Adipose tissue (tissue), 3 donors: ENCODE results near the gene PLOD3. TPM values are rescaled to one million over a fixed set of nuclear protein-coding genes. Genes with fewer than 3 reads are reported as not detected.

ENCODE experiments used
- H3K27ac ChIP-seq: one replicate; pipeline ENCODE4 v1.5.1; 2013; ENCODE audit warnings: low read depth, low read length
- WGBS, 3 donors: extraction: QIAGEN DNeasy Blood & Tissue Kit; methylation state at CpG; one replicate each; pipeline ENCODE4 v1.1.7; 2013; 5-methylcytosine and 5-hydroxymethylcytosine counted together
- polyA plus RNA-seq, 3 donors: library from polyadenylated mRNA; stranded (reverse); fragments of 200-250 nt; gene quantifications; one replicate each; pipeline ENCODE4 v1.2.3, GENCODE V29; 2013
- donor health status: healthy with polysubstance abuse.
- donor health status: Bipolar disorder and iron deficiency.
- donor health status: healthy.

The PLOD3 gene
- polyA plus RNA-seq, 3 donors, result 34.0 to 49.1 (median 48.6) TPM

DNA sequence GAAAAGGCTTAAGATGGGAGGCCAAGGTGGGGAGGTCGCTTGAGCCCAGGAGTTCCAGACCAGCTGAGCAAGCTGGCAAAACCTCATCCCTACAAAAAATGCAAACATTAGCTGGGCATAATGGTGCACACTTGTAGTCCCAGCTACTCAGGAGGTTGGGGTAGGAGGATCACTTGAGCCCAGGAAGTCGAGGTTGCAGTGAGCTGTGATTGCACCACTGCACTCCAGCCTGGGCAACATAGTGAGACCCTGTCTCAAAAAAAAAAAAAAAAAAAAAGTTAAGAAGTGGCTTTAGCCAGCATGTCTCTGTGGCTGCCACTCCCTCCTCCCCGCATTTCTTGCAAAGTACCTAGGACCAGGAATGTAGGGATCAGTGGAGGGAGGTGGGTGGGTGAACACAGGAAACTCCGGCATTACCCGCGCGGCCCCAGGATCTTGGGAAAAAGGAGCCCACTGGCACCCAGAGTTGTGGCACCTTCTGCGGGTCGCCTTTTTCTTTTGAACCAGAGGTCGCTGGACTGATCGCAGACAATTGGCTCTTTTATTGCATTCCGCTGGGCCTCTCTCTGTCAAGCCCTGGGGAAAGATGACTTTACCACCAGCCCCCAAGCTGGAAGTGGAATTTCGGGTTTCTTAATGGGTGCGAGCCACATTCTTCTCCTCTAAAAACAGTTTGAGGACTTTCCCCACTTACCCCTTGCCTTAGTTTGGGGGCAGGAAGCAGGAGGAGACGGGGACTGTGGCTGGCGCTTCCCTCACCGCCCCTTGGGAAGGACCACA lies 55.5 kb downstream of the PLOD3 start:
- 82 to 86% (median 83%) methylated on average over 17 of the region's 17 CpGs for WGBS, 3 donors
- no peak overlapping the region for H3K27ac ChIP-seq

GRCh38 chr7:101160910-101161309 lies 56.5 kb downstream of the PLOD3 start:
- no peak overlapping the region for H3K27ac ChIP-seq

GRCh38 chr7:101159696-101160674 lies 57.4 kb downstream of the PLOD3 start:
- 78 to 89% (median 84%) methylated on average over 27 to 31 of the region's 31 CpGs for WGBS, 3 donors

GRCh38 chr7:101156866-101157589 lies 60.4 kb downstream of the PLOD3 start:
- WGBS, 3 donors, result 86 to 90% (median 87%) methylated on average over 14 of the region's 14 CpGs
- H3K27ac ChIP-seq, result no peak overlapping the region

More at GRCh38 chr7:101159696-101160674, 57.4 kb downstream of the PLOD3 start:
- no peak overlapping the region for H3K27ac ChIP-seq

GRCh38 chr7:101156277-101156676 lies 61.1 kb downstream of the PLOD3 start:
- no peak overlapping the region for H3K27ac ChIP-seq
- 79 to 88% (median 86%) methylated on average over 6 of the region's 6 CpGs for WGBS, 3 donors

Other genes with a start within 250 kb of the PLOD3 start
- gene MUC12, start 248.0 kb downstream of the PLOD3 start, polyA plus RNA-seq, result 1 to 10 TPM in 1 of 3 donors, under 1 TPM in 1, not detected in 1; 0.70 to 1.7 TPM
- gene MUC17, start 197.5 kb downstream of the PLOD3 start, polyA plus RNA-seq, result under 1 TPM; under 0.01 TPM
- 10 to 100 TPM in 2 of 3 donors, 1 to 10 TPM in 1; 6.7 to 23.1 (median 10.2) TPM for gene TRIM56, start 132.1 kb downstream of the PLOD3 start, polyA plus RNA-seq
- gene SERPINE1, start 90.5 kb downstream of the PLOD3 start, polyA plus RNA-seq, result 100 to 1,000 TPM in 1 of 3 donors, 10 to 100 TPM in 2; 17.2 to 110 (median 29.5) TPM
- 10 to 100 TPM; 25.2 to 42.6 (median 32.5) TPM for gene AP1S1, start 63.1 kb downstream of the PLOD3 start, polyA plus RNA-seq
- 1 to 10 TPM in 1 of 3 donors, under 1 TPM in 1, not detected in 1; 0.22 to 8.6 TPM for gene VGF, start 52.0 kb downstream of the PLOD3 start, polyA plus RNA-seq
- under 1 TPM in 1 of 3 donors, not detected in 2; 0.35 TPM for gene NAT16, start 37.3 kb downstream of the PLOD3 start, polyA plus RNA-seq
- gene MOGAT3, start 16.5 kb downstream of the PLOD3 start, polyA plus RNA-seq, result not detected
- 100 to 1,000 TPM in 2 of 3 donors, 10 to 100 TPM in 1; 51.5 to 140 (median 100) TPM for gene ZNHIT1, start 584 bp upstream of the PLOD3 start, polyA plus RNA-seq
- 10 to 100 TPM in 2 of 3 donors, 1 to 10 TPM in 1; 6.1 to 29.1 (median 22.9) TPM for gene CLDN15, start 20.2 kb upstream of the PLOD3 start, polyA plus RNA-seq
- gene FIS1, start 27.5 kb upstream of the PLOD3 start, polyA plus RNA-seq, result 100 to 1,000 TPM; 177 to 416 (median 341) TPM
- 10 to 100 TPM; 12.6 to 23.3 (median 14.2) TPM for gene IFT22, start 104.2 kb upstream of the PLOD3 start, polyA plus RNA-seq
- gene COL26A1, start 145.3 kb upstream of the PLOD3 start, polyA plus RNA-seq, result 1 to 10 TPM in 1 of 3 donors, under 1 TPM in 2; 0.01 to 1.1 (median 0.11) TPM